LoVo (cell line): ENCODE results near the gene CCDC159.
"Not testable (repeated sequence)": the region's sequence is repeated elsewhere in the genome, so short reads cannot be mapped to it uniquely, and the experiment has no call there.

Experiments used
- DNase-seq: peaks from one replicate; pipeline ENCODE4 v3.0.0-alpha.2; 2016; ENCODE audit warnings: low spot score

CCDC159 gene

DNA sequence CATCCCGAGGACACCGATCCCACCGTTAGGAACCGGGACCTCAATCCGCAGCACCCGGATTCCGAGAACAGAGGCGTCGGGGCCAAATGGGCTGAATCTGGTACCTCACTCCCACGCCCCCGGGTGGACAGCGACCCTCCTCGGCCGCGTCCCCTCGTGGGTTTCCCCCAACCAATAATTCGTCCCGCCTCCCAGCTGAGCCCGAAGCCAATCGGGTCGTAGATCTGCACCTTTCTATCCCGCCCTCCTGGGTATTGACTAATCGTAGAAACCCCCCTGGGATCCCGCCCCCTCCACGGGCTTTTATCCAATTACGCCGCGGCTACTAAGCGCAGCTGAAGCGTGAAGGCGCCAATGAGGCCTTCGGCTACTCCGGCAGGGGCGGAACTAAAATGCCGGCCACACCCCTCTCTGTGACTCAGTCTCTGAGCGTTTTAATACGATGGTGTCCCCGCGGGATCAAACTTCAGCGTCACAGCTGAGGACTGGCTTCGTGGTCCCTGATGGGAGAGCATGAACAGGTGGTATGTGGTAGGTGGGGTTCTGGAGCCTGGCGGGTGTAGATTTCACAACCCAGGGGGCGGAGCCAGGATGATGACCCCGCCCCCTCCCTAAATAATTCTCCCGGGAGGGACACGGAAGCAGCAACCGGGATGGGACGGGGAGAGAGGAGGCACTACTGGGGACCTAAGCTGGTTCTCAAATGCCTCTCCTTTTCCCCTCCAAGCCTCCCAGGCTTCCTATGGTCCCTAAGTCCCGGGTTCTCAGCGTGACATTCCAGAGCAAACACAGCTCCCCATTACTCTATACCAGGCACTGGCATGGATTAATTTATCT is at the start of gene CCDC159, which contains the start of gene TMEM205:
Gene CCDC159 (plus strand): TSS at position 416 of the 837 bp plus-strand sequence. CDS start 88 bp downstream, at position 504.
Gene TMEM205 (minus strand): TSS at position 165 of the 837 bp plus-strand sequence. CDS start 649 bp downstream, outside the sequence.
- peak; percentile 99 for DNase-seq

- no peak for DNase-seq
These were observed 46.1 kb upstream of the CCDC159 start for GRCh38 chr19:11299946-11300810.

- no peak for DNase-seq
These were observed 45.6 kb upstream of the CCDC159 start for GRCh38 chr19:11300811-11301120.

GRCh38 chr19:11304936-11305335 is 41.4 kb upstream of the CCDC159 start:
- DNase-seq = no peak

GRCh38 chr19:11306337-11306736 is 40.0 kb upstream of the CCDC159 start:
- DNase-seq = no peak

- not testable (repeated sequence) for DNase-seq
These were observed 25.9 kb upstream of the CCDC159 start for GRCh38 chr19:11320278-11320995.

DNA sequence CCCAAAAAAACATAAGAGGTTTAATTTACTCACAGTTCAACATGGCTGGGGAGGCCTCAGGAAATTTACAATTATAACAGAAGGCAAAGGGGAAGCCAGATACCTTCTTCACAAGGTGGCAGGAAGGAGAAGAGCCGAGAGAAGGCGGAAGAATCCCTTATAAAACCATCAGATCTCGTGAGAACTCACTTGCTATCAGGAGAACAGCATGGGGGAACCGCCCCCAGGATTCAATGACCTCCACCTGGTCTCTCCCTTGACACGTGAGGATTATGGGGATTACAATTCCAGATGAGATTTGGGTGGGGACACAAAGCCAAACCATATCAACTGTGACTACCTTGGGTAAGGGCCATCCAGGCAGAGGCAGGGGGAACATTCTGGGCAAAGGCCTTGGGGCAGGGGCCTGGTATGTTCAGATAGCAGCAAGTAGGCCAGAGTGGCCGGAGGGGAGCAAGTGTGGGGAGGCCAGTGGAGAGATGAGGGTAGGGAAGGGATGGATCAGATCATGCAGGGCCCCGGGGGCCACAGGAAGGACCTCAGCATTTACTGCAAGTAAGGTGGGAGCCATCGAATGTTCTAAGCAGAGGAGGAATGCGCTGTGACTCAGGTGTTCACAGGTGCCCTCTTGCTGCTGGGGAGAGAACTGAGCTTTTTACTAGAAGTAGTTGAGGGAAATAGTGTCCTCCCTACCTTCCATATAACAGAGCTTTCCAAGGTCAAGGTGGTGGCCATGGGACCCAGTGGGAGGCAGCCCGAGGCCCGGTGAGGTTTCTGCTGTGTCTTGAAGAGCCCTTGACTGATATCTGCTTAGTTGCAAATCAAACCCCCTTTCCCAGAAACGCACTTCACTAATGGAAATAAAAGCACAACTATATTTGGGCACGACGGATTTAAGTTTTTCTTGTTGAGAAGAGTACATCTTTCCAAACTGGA is 24.9 kb upstream of the CCDC159 start:
- DNase-seq = no peak

DNA sequence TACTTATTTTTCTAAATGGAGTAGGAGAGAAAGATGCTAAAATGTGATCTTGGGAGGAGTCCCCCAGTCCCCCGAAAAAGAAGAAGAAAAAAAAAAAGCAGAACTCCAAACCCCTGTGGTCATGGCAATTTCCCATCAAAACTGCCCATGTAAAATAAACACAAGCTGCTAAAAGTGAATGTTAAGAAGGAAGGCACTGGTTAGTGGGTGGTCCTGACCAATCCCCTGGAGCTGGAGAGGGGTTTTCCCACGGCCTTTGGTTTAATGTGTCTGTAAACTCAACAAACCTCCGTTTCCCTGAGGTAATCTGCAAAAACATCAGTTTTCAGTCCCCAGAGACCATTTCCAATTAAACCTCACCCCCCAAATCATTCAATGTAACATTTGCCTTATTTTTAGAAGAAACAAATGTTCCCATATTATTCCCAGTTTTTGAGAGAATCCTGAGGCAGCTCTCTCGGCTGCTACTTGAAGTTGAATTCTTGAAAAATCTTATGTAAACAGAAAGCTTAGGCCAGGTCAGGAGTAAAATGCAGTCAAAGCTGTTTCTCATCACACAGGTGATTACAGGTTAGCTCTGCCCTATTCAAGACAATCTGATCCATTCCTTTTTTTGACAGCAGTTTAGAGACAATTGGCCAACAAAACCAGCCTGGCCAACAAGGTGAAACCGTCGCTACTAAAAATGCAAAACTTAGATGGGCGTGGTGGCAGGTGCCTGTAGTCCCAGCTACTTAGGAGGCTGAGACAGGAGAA is 23.9 kb upstream of the CCDC159 start:
- DNase-seq = no peak

DNA sequence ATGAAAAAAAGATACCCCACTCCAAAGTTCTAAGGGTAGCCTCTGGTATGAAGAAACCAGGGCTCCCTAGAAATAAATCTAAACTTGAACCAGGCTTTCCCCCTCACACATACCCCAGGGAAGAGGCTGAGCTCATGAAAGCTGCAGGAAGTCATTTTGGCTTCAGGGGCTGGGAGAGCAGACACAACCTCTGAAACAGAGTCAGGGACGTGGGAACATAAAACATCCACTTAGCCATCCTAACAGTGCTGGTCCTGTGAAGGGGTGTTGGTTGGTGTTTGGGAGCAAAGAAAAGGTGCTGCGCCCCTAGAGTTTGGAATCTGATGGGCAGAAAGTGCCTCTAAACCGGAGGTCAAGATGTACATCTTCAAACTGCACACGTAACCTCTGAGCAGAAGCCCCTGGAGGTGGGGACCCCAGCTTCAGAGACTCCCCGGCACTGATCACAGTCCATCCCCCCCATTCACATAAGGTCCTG is 22.7 kb upstream of the CCDC159 start:
- no peak for DNase-seq

DNA sequence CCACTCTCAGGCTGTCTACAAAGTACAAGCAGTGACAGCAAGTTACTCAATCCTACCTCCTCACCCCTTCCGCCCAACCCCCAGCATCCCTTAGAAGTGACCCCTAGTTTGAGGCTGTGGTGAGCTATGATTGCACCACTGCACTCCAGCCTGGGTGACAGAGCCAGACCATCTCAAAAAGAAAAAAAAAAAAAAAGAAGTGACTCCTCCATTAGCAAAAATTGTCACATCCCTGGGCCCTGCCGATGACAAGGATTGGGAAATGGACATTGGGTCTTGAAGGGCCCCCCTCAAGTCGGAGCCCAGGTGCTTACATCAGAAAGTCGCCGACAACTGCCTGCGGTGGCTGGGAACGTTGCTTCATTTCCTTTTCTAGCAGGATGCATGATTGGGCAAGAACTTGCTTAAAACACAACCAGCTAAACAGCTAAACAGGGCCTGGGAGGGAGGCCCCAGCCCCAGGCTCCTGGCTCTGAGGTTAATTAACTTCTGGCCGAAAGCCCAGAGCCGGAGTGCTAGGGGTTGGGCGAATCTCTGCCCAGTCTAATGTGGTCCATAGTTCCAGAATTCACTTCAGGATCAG is 22.1 kb upstream of the CCDC159 start:
- DNase-seq = no peak

DNA sequence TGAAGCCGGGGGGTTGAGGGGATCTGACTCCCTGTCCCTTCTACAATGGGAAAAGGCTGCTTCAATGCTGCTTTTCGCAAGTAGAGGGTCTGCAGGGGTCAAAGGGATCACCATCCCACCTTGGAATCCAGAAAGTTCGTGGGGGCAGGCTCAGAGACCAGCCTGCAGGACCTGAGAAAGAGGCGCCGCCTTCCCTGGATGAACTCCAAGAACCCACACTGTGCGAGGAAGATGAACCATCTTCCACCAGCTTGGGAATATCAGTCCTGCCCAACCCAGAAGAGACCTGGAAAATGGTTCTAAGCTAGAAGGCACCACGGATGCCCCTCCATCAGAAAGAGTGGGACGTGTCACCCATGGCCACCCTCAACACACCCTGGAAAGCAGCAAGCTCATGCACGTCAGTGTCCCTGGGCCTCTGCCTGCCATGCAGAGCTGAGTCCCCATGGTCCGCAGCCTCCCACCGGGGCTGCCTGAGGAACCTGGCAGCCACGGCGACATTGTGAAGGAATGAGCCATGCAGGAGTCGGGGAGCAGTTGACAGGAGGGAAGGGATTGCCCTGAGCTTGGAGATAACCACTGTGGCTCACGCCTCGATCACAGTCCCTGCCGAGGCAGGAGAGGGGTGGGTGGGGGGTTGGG is 21.4 kb upstream of the CCDC159 start:
- no peak for DNase-seq

DNA sequence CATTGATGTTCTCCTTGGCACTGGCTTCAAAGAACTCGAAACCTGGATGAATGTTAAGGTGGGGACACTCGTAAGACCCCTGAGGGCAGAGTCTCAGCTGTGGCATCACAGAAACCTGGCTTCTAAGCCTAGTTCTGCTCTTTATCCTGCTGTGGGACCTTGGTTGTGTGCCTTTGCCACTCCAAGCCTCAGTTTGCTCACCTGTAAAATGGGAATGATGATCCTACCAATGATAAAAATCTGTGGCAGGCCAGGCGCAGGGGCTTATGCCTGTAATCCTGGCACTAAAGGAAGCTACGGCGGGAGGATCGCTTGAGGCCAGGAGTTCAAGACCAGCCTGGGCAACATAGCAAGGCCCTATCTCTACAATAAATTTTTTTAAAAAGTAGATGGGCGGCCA is 20.8 kb upstream of the CCDC159 start:
- no peak for DNase-seq

DNA sequence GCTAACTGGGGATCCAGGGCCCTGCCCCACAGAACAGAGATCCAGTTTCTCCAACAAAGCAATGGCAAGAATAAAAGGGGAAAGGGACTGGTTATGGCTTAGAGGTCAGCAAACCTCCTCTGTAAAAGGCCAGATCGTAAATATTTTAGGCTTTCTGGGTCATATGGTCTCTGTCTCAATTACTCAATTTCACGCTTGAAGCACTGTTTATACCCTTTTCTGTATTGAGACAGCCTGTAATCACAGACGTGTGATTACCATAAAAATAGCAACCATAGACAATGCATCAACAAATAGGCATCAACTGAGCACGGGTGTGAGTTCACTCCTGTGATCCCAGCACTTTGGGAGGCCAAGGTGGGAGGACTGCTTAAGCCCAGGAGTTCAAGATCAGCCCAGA is 16.2 kb upstream of the CCDC159 start:
- no peak for DNase-seq

DNA sequence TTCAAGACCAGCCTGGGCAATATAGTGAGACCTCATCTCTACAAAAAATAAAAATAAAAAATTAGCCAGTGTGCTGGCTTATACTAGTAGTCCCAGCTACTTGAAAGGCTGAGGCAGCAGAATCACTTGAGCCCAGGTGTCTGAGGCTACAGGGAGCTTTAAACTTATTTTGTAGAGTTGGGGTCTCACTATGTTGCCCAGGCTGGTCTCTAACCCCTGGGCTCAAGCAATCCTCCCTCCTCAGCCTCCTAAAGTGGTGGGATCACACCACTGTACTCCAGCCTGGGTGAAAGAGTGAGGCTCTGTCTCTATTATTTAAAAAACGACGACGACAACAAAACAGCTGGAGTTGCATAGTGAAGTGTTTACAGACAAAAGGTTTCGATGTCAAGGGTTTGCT is 14.8 kb upstream of the CCDC159 start:
- no peak for DNase-seq

DNA sequence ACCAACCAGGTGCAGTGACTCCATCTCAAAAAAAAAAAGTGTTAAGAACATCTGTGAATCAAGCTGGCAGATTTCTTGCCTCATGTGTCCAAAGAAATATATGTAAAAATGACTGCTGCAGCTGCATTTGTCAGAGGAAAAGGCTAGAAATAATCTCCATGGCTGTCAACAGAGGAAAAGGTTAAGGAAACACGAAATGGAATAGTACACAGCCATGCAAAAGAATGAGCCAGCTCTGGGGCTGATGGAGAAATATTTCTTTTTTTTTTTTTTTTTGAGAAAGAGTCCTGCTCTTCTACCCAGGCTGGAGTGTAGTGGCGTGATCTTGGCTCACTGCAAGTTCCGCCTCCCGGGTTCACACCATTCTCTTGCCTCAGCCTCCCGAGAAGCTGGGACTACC is 13.5 kb upstream of the CCDC159 start:
- no peak for DNase-seq

- not testable (repeated sequence) for DNase-seq
These were observed 12.5 kb upstream of the CCDC159 start for GRCh38 chr19:11333838-11334237.

DNA sequence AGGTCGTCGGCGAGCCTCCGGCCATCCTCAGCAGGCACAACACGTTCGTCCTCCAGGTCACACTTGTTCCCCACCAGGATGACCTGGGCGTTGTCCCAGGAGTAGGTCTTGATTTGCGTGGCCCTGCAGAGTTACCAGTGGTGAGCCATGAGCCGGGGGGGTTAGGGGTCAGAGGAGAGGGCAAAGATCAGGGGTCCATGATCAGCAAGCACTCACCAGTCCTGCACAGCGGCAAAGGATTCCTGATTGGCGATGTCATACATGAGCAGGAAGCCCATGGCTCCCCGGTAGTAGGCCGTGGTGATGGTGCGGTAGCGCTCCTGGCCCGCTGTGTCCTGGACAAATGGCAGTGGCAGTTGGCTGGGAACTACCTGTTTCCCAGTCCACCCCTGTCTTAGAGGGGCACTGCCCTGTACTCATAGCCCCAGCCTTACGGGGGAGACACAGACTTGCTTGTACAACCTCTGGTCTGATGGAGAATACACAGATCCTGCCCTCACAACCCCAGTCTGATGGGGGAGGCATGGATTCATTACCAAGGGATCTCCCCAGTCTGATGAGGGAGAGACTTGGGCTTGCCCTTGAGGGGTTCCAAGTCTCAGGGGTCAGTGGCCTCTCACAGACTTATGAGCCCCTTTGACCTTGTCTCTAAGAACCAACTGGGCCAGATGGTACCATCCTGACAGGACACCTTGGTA is 10.7 kb upstream of the CCDC159 start:
- DNase-seq = no peak

DNA sequence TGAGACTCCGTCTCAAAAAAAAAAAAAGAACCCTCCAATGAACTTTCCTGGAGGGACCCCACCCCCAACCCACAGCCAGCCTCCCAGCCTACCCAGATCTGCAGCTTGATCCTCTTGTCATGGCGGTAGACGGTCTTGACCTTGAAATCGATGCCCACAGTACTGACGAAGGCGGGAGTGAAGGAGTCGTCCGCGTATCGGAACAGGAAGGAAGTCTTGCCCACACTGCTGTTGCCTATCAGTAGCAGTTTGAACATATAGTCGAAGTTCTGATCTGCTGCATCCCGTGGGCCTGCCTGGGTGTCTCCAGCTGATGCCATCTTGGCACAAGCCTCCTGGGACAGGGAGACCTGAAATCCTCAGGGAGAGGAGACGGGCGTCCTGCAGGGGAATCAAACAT is 9.2 kb upstream of the CCDC159 start:
- no peak for DNase-seq

DNA sequence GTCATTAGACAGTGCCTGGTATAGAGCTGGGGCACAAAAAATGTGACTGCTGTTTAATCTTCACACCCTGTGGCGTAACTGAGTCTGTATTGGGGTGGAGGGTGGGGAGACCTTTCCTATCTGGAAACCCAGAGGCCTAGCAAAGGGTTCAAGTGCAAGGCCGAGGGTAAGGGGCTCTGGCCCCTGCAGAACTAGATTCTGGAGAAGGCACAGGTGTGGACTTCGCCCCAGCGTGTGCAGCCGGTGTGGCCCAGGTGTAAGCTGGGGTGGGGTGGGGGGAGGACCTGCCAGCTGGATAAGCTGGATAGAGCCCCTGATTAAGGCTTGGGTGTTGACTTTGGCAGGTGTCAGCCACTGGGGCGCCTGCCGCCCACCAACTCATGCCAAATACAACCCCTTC is 8.2 kb upstream of the CCDC159 start:
- DNase-seq = no peak
